Measurements from ENCODE around the gene UCP1. TPM values are rescaled to one million over a fixed set of nuclear protein-coding genes. Genes with fewer than 3 reads are reported as not detected.

Gene UCP1
- total RNA-seq, 1 donor from 2014 or later = 19.5 TPM

DNA sequence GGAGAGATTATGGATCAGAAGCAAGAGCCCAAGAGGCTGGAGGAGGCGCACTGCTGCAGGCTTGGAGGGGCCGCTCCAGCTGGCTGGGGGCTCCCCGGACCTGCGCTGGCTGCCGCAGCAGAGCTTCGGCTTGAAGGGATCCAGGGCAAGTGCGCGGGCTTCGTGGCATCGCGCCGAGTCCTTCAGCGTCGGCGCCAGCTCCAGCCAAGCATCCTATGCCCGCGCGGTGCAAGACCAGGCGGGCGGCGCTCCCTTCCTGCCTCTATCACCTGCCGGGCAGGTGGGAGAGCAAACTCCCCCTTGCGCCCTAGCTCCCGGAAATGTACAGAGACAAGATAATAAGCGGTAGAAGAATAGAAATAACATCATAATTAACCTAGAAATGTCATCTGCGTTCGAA is 10.5 kb upstream of the UCP1 start:
- Mint-ChIP-seq H3K27me3 (ENCODE audit: unreplicated experiment) (no peaks in the 10 kb centered on the region), H3K4me3 (ENCODE audit: unreplicated experiment) (no peak overlapping the region), H3K4me1 (ENCODE audit: unreplicated experiment) (no peaks in the 10 kb centered on the region), H3K27ac (ENCODE audit: unreplicated experiment) (no peak overlapping the region), H3K9me3 (ENCODE audit: unreplicated experiment) (no peaks in the 10 kb centered on the region), H3K36me3 (ENCODE audit: low read depth, unreplicated experiment) (no peaks in the 10 kb centered on the region)
- DNase-seq (ENCODE audit: low spot score) = no peak
- TF ChIP-seq, protein P1, sequence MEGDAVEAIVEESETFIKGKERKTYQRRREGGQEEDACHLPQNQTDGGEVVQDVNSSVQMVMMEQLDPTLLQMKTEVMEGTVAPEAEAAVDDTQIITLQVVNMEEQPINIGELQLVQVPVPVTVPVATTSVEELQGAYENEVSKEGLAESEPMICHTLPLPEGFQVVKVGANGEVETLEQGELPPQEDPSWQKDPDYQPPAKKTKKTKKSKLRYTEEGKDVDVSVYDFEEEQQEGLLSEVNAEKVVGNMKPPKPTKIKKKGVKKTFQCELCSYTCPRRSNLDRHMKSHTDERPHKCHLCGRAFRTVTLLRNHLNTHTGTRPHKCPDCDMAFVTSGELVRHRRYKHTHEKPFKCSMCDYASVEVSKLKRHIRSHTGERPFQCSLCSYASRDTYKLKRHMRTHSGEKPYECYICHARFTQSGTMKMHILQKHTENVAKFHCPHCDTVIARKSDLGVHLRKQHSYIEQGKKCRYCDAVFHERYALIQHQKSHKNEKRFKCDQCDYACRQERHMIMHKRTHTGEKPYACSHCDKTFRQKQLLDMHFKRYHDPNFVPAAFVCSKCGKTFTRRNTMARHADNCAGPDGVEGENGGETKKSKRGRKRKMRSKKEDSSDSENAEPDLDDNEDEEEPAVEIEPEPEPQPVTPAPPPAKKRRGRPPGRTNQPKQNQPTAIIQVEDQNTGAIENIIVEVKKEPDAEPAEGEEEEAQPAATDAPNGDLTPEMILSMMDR (IDR thresholded peaks at IDR 0.05; ENCODE audit: unreplicated experiment) = no peak

- Mint-ChIP-seq H3K27ac (ENCODE audit: unreplicated experiment) (no peak overlapping the region), H3K4me1 (ENCODE audit: unreplicated experiment) (no peaks in the 10 kb centered on the region), H3K27me3 (ENCODE audit: unreplicated experiment) (no peaks in the 10 kb centered on the region), H3K36me3 (ENCODE audit: low read depth, unreplicated experiment) (no peaks in the 10 kb centered on the region), H3K9me3 (ENCODE audit: unreplicated experiment) (no peaks in the 10 kb centered on the region), H3K4me3 (ENCODE audit: unreplicated experiment) (no peak overlapping the region)
- TF ChIP-seq, protein P1 (IDR thresholded peaks at IDR 0.05; ENCODE audit: unreplicated experiment) = no peak
- no peak for DNase-seq (ENCODE audit: low spot score)
Observed at GRCh38 chr4:140575489-140575888, 6.7 kb upstream of the UCP1 start.

DNA sequence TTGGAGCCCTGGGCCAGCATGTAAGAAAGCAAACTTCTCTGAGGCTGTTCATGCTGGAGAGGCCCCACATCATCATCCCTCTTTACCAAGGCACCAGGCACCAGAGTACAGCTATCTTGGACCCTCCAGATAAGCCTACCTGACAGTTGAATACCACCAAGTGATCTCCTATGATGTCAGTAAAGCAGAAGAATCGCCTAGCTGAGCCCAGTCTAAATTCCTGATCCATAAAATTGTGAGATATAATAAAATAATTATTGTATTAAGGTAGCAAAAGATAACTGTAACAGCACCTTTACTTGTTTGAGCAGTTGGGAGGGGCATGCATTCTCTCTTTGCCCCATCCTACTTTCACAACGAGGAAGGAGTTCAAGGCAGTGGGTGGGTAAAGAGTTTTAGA is 2.9 kb upstream of the UCP1 start:
- Mint-ChIP-seq H3K9me3 (ENCODE audit: unreplicated experiment) (no peaks in the 10 kb centered on the region), H3K27me3 (ENCODE audit: unreplicated experiment) (peaks cover 10% of the 10 kb centered on the region), H3K36me3 (ENCODE audit: low read depth, unreplicated experiment) (peaks cover 3% of the 10 kb centered on the region), H3K4me3 (ENCODE audit: unreplicated experiment) (no peak overlapping the region), H3K4me1 (ENCODE audit: unreplicated experiment) (peaks cover 20% of the 10 kb centered on the region), H3K27ac (ENCODE audit: unreplicated experiment) (no peak overlapping the region)
- DNase-seq (ENCODE audit: low spot score) = no peak
- TF ChIP-seq, protein P1 (IDR thresholded peaks at IDR 0.05; ENCODE audit: unreplicated experiment) = no peak

GRCh38 chr4:140569307-140569638 is 512 bp upstream of the UCP1 start:
- peak overlapping the region; percentile 97 for H3K4me3 Mint-ChIP-seq (ENCODE audit: unreplicated experiment)
- peaks cover 3% of the 10 kb centered on the region for H3K36me3 Mint-ChIP-seq (ENCODE audit: low read depth, unreplicated experiment)
- peaks cover 10% of the 10 kb centered on the region for H3K27me3 Mint-ChIP-seq (ENCODE audit: unreplicated experiment)
- H3K4me1 Mint-ChIP-seq (ENCODE audit: unreplicated experiment) = peaks cover 20% of the 10 kb centered on the region
- TF ChIP-seq, protein P1 (IDR thresholded peaks at IDR 0.05; ENCODE audit: unreplicated experiment) = no peak
- DNase-seq (ENCODE audit: low spot score) = no peak
- peak overlapping the region; percentile 37 for H3K27ac Mint-ChIP-seq (ENCODE audit: unreplicated experiment)
- H3K9me3 Mint-ChIP-seq (ENCODE audit: unreplicated experiment) = no peaks in the 10 kb centered on the region

DNA sequence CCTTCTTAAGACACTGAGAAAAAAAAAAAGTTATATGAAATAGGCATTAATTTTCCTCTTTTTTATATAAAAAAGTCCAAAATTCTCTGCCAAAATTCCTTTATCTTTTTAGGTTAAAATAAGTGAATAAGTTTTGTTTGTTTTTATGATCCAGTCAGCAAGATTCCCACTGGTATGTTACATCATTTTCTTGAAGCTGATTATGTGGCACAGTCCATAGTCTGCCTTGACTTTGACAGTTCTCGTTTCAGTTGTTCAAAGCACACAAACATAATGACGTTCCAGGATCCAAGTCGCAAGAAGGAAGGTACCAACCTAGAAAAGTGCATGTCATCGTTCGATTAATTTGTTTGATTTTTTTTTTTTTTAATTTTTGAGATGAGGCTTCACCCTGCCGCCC is 9.1 kb downstream of the UCP1 start:
- Mint-ChIP-seq H3K4me1 (ENCODE audit: unreplicated experiment) (peaks cover 6% of the 10 kb centered on the region), H3K9me3 (ENCODE audit: unreplicated experiment) (no peaks in the 10 kb centered on the region), H3K27ac (ENCODE audit: unreplicated experiment) (no peak overlapping the region), H3K27me3 (ENCODE audit: unreplicated experiment) (no peaks in the 10 kb centered on the region), H3K4me3 (ENCODE audit: unreplicated experiment) (no peak overlapping the region), H3K36me3 (ENCODE audit: low read depth, unreplicated experiment) (peaks cover 4% of the 10 kb centered on the region)
- DNase-seq (ENCODE audit: low spot score) = no peak
- TF ChIP-seq, protein P1 (IDR thresholded peaks at IDR 0.05; ENCODE audit: unreplicated experiment) = no peak
